ENCODE measurements around the gene DRD2.

DNA sequence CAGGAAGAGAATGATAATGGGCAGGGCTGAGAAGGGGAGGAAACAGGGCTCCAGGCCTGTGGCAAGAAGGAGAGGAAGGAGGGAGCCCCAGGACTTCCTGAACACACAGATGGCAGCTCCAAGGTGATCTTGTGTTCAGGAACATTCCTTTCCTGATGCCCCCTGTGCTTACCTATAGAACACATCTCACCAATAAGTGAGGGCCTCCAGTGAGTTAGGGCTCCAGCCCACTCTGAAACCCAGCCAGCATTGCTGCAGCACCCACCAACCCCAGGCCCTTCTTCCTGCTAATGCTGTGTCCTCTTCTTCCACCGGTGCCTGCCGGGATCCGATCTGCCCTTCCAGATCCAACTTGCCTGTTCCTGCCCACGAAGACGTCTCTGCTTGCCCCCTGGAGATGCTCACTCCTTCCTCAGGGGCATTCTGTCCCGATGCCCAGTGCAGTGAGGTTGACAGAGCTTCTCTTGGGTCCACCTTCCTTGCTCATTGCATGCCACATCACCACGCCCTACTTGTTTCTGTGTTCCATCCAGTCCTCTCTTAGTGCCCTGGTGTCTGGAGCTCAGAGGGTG is 70.3 kb downstream of the DRD2 start:
- TF ChIP-seq, protein P1, sequence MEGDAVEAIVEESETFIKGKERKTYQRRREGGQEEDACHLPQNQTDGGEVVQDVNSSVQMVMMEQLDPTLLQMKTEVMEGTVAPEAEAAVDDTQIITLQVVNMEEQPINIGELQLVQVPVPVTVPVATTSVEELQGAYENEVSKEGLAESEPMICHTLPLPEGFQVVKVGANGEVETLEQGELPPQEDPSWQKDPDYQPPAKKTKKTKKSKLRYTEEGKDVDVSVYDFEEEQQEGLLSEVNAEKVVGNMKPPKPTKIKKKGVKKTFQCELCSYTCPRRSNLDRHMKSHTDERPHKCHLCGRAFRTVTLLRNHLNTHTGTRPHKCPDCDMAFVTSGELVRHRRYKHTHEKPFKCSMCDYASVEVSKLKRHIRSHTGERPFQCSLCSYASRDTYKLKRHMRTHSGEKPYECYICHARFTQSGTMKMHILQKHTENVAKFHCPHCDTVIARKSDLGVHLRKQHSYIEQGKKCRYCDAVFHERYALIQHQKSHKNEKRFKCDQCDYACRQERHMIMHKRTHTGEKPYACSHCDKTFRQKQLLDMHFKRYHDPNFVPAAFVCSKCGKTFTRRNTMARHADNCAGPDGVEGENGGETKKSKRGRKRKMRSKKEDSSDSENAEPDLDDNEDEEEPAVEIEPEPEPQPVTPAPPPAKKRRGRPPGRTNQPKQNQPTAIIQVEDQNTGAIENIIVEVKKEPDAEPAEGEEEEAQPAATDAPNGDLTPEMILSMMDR (IDR thresholded peaks at IDR 0.05): no peak
- no peak for TF ChIP-seq EP300 (IDR thresholded peaks at IDR 0.05)
- no peak for TF ChIP-seq POLR2AphosphoS5 (IDR thresholded peaks at IDR 0.05)
- no peak for TF ChIP-seq POLR2A (IDR thresholded peaks at IDR 0.05)

Data from upper lobe of left lung (tissue), 4 donors.